Cortex of kidney (tissue), 1 donor: ENCODE data around the gene CSNK1G3.
"Not testable (repeated sequence)": the region's sequence is repeated elsewhere in the genome, so short reads cannot be mapped to it uniquely, and the experiment has no call there.

Source experiments
- DNase-seq: peaks from one replicate; lab custom pipeline; 2025; lab: John Stamatoyannopoulos, UW

Gene CSNK1G3

GRCh38 chr5:123511648-123512605 lies at the start of gene CSNK1G3:
Gene CSNK1G3 (plus strand): TSS chr5:123512177. CDS start chr5:123545664, 33,487 bp downstream.
- peak; percentile 29 for DNase-seq

DNA sequence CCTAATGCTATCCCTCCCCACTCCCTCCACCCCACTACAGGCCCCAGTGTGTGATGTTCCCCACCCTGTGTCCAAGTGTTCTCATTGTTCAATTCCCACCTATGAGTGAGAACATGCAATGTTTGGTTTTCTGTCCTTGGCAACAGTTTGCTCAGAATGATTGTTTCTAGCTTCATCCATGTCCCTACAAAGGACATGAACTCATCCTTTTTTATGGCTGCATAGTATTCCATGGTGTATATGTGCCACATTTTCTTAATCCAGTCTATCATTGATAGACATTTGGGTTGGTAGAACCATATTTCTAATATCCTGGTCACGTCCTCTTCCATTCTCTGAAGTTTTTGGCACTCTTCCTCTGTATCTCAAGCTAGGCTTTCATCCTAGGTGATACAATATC lies 45.1 kb upstream of the CSNK1G3 start:
- DNase-seq = not testable (repeated sequence)

- no peak for DNase-seq
Observed at GRCh38 chr5:123471385-123471784, 40.6 kb upstream of the CSNK1G3 start.

GRCh38 chr5:123472150-123472924 lies 39.6 kb upstream of the CSNK1G3 start:
- DNase-seq = no peak

DNA sequence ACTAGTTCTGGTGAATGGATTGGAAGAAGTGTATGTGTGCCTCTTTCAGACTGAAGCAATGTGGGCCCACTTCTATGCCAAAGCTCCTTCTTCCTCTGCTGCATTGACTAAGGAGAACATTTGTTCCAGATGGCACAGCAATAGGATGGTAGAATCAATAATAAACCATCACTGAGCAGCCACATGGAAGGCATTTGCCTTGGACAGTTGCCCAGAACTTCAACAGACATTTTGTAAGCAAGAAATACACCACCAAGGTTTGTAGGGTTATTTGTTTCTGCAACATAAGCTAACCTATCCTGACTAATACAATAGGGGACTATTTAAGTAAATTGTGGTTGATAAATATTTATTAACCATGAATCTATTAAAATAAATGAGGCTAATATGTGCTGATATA lies 37.7 kb upstream of the CSNK1G3 start:
- DNase-seq = no peak

GRCh38 chr5:123476731-123477130 lies 35.2 kb upstream of the CSNK1G3 start:
- DNase-seq = no peak

DNA sequence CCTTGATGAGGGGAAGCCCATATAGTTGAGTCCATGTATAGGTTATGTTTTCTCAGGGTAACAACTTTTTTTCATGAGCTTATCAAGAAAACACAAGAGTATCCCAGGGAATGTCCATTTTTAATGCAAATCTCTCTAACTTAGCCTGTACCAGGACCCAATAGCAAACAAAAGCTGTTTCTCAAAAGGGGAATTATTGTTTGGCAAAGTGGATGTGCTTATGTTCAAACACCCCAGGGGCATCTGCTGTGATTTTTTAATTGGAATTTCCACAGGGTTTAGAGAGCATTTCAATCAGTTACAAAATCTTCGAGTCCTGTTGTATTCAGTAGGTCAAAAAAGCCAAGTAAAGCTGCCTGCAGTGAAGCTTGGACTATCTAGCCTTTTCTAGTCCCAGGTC lies 33.4 kb upstream of the CSNK1G3 start:
- no peak for DNase-seq

DNA sequence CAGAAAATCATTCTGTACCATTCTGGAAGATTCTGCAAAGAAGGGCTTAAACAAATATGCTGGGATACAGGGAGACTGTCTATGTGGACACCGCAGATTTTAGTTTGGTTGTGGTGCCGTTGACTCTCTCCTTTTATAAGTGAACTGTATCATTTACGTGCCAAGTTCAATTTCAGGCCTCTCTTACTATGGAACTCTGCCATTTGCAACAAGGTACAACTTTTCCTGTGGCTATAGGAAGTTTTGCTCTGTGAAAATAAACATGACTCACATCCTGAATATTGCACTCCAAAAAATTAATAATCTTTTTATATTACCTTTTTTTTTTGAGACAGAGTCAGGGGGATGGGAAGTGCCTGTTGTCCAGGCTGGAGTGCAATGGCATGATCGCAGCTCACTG lies 29.7 kb upstream of the CSNK1G3 start:
- no peak for DNase-seq

DNA sequence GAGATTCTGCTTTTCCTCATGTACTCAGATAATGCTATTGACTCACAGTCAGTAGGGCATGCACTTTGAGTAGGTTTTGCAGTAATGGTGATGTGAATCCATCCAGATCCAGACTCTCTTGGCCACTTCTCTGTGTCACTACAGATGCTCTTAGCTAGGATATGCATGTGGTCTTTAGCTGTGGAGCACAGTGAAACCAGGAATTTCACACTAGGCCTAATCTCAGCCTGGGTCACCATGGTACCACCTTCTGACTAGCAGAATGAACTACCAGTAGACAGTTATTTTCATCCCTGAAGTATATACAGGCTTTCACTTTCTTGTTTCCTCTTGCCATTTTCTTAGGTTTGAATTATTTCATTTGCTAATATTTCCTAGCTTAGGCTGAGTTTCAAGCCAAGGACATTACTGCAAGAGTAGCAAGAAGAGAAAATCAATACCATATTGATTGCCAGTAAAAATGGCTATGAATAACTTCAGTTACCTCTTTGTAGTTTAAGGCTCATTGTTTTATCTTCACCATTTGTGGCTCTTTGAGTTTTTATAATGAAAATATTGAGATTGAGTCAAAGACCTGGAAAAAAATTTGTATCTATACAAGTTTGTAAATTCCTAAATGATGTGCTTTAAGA lies 28.4 kb upstream of the CSNK1G3 start:
- no peak for DNase-seq

- no peak for DNase-seq
Observed at GRCh38 chr5:123485275-123485674, 26.7 kb upstream of the CSNK1G3 start.

GRCh38 chr5:123486951-123487655 lies 24.9 kb upstream of the CSNK1G3 start:
- DNase-seq = no peak

DNA sequence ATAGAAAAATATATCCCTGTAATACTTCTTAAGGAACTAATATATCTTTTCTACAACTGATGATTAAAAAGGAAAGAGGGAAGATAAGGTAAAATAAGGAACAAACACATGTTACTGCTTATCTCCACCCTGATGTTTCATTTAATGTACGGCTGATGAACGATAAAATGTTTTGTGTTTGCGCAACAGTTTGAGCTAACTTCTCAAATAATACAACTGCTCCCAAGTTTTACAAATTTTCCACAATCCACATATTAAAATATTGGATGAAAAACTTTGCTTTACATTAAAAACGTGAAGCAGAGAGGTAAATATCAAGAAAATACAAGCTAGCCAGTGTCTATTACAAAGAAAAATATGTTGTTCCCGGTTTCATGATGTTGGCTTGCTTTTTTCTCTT lies 21.0 kb upstream of the CSNK1G3 start:
- no peak for DNase-seq

GRCh38 chr5:123495211-123495610 lies 16.8 kb upstream of the CSNK1G3 start:
- not testable (repeated sequence) for DNase-seq

GRCh38 chr5:123496892-123497291 lies 15.1 kb upstream of the CSNK1G3 start:
- DNase-seq = no peak

DNA sequence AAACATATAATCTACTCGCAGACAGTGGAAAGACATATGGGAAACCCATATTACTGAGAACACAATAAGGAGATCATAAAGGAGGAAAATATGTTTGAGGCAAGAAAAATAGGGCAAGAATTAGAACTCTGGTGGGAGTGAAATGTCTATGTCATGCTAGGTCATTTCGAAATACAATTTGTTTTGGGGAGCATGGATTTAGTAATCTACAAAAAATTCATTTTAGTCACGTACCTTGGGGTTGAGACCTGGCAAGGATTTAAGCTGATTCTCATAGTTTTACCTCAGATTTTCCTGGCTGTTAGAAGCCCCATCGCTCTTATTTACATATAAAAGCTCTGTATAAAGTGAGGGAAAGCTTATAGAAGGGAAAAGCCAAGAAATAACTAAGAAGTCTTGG lies 11.5 kb upstream of the CSNK1G3 start:
- no peak for DNase-seq

GRCh38 chr5:123502120-123502519 lies 9.9 kb upstream of the CSNK1G3 start:
- DNase-seq = no peak

GRCh38 chr5:123503299-123503698 lies 8.7 kb upstream of the CSNK1G3 start:
- DNase-seq = no peak

GRCh38 chr5:123505633-123506032 lies 6.3 kb upstream of the CSNK1G3 start:
- DNase-seq = no peak

DNA sequence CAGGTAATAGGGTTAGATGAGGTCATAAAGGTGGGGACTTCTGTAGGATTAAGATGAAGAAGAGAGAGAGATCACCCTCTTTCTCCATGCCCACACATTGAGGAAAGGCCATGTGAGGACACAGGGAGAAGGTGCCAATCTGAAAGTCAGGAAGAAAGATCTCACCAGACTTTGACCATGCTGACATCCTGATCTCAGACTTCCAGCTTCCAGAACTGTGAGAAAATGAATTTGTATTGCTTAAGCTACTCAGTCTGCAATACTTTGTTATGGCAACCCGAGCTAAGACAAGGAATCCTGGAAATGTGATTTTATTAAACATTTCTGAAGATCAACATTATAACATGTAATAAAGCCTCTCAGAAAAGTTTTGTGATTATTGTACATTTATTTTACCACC lies 3.5 kb upstream of the CSNK1G3 start:
- DNase-seq = no peak

DNA sequence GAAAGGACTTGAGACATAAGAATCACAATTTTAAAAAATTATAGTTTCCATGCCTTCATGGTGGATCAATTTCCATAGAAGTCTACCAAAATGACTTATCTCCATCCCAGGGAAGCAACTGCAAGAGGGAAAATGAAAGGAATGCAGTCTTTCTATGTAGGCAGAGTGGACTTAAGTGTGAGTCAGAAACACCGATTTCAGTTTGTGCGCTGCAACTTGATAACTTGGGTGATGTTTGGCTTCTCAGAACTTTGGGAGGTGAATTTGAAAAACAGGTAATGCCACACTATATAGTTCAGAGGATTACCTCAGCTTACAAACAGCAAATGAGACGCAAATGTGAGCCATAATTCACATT lies 708 bp upstream of the CSNK1G3 start:
- DNase-seq = no peak

- DNase-seq = no peak
Observed at GRCh38 chr5:123512611-123513461, 859 bp downstream of the CSNK1G3 start.
